ENCODE data around the gene ARMC10.
A peak's percentile ranks its signal among the peaks of the same experiment; 100 is the strongest.
"Not testable (repeated sequence)": the region's sequence is repeated elsewhere in the genome, so short reads cannot be mapped to it uniquely, and the experiment has no call there.

The ARMC10 gene

DNA sequence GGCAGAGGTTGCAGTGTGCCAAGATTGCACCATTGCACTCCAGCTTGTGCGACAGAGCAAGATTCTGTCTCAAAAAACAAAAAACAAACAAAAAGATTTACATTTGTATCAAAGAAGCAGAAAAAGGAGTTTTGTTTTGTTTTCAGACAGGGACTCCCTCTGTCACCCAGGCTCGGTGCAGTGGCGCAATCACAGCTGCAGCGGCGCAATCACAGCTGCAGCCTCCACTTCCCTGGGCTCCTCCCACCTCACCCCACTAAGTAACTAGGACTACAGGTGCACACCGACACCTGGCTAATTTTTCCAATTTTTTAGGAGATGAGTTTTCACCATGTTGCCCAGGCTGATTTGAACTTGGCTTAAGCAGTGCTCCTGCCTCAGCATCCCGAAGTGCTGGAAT, 1.8 kb downstream of the ARMC10 start:
- H3K4me3 ChIP-seq (ENCODE audit: low read depth, low read length), result no peak overlapping the region
- DNase-seq (ENCODE audit: low read depth), result no peak

DNA sequence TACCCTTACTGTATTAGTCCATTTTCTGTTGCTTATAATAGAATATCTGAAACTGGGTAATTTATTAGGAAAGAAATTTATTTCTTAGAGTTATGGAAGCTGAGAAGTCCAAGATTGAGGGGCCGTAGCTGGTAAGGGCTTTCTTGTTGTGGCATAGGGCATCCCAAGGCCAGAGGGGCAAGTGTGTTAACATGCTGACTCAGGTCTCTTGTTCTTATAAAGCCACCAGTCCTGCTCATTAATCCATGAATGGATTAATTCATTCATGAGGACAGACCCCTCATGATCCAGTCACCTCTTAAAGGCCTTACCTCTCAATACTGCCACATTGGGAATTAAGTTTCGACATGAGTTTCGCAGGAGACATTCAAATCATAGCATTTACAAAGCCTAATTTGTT, 2.4 kb downstream of the ARMC10 start:
- H3K4me3 ChIP-seq (ENCODE audit: low read depth, low read length), result no peak overlapping the region
- DNase-seq (ENCODE audit: low read depth), result no peak

DNA sequence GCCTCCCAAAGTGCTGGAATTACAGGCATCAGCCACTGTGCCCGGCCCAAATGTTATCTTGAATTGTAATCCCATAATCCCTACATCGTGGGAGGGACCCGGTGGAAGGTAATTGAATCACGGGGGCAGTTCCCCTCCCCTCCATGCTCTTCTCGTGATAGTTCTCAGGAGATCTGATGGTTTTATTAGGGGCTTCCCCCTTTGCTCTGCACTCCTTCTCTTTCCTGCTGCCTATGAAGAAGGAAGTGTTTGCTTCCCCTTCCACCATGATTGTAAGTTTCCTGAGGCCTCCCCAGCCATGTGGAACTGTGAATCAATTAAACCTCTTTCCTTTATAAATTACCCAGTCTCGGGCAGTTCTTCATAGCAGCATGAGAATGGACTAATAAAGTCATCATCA, 3.3 kb downstream of the ARMC10 start:
- DNase-seq (ENCODE audit: low read depth); H3K4me3 ChIP-seq (ENCODE audit: low read depth, low read length): not testable (repeated sequence)

DNA sequence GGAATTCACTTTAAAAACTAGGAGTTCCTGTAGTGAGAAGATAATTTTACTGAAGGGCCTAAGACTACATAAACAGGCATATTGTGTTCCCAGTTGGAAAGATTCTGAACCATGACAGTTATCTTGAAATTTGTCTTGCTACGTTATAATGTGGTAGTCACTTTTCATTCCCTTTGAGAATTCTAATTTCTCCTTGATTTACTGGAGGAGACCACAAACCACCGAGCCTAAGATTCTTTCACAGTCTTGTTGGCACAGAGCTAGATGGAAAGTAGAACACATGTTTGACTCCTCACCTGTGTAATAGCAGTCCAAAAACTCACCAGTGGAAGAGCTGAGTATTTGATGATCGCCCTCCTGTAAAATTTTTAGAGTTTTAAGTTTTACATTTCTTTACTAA, 4.9 kb downstream of the ARMC10 start:
- H3K4me3 ChIP-seq (ENCODE audit: low read depth, low read length), result no peak overlapping the region
- DNase-seq (ENCODE audit: low read depth), result no peak

DNA sequence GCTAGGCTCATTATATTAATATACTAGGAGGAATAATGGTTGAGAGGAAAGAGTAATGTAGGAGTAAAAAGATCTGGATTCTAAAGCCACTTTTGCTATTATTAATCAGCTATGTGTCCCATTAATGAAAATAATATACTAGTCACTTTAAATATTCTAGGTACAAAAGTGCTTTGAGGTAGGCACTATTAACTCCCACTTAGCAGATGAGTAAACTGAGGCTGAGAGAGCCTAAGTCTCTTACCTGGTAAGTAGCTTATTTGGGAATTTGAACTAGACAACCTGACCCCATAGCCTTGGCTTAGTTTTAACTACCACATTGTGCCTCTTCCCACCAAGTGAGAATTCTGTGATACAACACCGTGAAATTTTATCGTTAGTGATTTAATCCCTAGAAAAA, 6.0 kb downstream of the ARMC10 start:
- no peak overlapping the region for H3K4me3 ChIP-seq (ENCODE audit: low read depth, low read length)

DNA sequence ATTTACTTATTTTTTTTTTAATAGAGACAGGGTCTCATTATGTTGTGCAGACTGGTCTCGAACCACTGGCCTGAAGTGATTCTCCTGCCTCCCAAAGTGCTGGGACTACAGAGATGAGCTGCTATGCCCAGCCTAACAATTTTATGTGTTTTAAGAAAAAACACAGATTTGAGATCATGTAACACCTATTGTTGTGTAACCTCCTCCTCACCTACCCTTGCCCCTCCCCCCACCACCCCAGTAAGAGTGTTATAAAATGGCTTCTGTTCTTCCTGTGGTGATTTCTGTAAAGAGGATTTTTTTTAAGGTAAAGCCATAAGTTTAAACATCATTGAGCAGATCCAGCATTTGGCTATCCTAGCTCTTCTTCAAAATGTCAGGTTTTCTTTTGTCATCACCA, 7.6 kb downstream of the ARMC10 start:
- no peak for DNase-seq (ENCODE audit: low read depth)
- H3K4me3 ChIP-seq (ENCODE audit: low read depth, low read length), result no peak overlapping the region

More for the DNA sequence above, 6.0 kb downstream of the ARMC10 start:
- no peak for DNase-seq (ENCODE audit: low read depth)

DNA sequence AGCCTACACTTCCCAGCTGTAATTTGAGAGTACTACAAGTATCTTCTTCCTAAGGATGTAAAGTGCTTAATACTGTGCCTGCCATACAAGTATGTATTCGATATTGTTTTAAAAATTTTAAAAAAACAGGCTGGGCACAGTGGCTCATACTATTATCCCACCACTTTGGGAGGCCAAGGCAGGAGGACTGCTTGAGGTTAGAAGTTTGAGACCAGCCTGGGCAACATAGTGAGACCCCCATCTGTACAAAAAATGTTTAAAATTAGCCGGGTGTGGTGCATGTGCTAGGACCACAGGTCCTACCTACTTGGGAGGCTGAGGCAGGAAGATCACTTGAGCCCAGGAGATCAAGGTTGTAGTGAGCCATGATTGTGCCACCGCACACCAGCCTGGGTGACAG, 8.3 kb downstream of the ARMC10 start:
- no peak for DNase-seq (ENCODE audit: low read depth)
- no peak overlapping the region for H3K4me3 ChIP-seq (ENCODE audit: low read depth, low read length)

DNA sequence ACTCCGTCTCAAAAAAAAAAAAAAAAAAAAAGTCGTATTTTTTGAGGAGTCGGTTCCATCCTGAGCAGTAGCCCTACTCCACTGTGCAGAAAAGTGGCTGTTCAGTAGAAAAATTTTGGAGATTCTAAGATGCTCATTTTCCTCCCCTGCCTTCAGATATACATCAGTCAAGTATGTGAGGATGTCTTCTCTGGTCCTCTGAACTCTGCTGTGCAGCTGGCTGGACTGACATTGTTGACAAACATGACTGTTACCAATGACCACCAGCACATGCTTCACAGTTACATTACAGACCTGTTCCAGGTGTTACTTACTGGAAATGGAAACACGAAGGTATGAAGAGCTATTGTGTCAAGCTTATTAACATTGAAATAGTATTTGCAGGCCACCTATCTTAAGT, 17.4 kb downstream of the ARMC10 start:
- DNase-seq (ENCODE audit: low read depth); H3K4me3 ChIP-seq (ENCODE audit: low read depth, low read length): not testable (repeated sequence)

DNA sequence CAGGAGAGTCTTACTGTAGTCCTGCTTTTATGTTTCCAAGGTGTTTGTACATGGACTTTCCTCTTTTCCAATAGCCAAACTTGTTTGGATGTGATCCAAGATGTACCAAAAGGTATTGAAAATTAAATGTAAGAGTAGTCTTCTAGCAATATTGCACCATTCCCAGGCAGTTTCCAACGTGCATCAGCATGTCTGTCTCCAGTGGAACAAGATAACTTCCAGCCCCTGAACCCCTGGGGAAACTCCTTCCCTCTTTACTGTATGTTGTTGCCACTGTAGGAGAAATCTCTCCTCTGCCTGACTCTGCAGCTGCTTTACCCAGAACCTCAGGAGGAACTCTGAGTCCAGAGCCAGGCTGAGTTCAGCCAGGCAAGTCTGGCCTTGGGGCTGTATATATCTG, 18.5 kb downstream of the ARMC10 start:
- DNase-seq (ENCODE audit: low read depth), result no peak
- no peak overlapping the region for H3K4me3 ChIP-seq (ENCODE audit: low read depth, low read length)

DNA sequence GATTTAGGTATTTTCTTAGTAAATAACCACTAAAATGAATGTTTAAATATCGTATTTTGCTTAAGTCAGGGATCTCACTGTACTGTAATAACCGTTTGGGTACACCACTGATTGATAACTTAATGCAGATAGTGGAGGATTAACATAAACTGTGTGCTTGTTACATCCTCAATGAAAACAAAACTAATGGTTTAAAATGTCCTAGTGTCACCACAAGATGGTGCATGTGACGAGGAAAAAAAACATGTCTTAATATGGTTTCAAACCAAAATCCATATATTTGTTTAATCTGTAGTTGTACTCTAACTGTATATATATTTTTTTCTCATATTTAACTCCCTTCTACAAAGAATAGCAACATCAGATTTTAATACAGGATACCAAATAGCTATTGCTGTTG, 19.2 kb downstream of the ARMC10 start:
- no peak overlapping the region for H3K4me3 ChIP-seq (ENCODE audit: low read depth, low read length)
- no peak for DNase-seq (ENCODE audit: low read depth)

DNA sequence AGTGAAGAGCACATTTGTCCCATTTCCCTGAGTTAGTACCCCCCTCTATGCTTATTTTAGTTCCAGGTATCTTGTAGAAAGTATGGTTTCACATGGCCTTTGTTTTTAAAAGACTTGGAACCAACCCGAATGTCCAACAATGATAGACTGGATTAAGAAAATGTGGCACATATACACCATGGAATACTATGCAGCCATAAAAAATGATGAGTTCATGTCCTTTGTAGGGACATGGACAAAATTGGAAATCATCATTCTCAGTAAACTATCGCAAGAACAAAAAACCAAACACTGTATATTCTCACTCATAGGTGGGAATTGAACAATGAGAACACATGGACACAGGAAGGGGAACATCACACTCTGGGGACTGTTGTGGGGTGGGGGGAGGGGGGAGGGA, 20.6 kb downstream of the ARMC10 start:
- DNase-seq (ENCODE audit: low read depth); H3K4me3 ChIP-seq (ENCODE audit: low read depth, low read length): not testable (repeated sequence)

DNA sequence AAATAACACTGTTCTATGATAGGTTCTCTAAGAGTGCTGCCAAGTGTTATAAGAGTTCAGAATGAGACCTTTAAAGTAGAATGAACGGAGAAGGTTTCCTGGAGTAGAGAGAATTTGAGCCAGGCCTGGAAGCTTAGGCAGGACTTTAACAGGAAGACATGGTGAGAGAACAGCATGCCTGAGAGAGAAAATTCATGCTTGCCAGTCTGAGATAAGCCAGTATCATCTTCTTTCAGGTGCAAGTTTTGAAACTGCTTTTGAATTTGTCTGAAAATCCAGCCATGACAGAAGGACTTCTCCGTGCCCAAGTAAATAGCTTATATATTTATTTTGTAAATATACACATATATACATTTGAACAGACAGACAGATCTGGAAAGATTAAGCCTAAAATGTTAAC, 22.1 kb downstream of the ARMC10 start:
- no peak overlapping the region for H3K4me3 ChIP-seq (ENCODE audit: low read depth, low read length)
- DNase-seq (ENCODE audit: low read depth), result no peak

DNA sequence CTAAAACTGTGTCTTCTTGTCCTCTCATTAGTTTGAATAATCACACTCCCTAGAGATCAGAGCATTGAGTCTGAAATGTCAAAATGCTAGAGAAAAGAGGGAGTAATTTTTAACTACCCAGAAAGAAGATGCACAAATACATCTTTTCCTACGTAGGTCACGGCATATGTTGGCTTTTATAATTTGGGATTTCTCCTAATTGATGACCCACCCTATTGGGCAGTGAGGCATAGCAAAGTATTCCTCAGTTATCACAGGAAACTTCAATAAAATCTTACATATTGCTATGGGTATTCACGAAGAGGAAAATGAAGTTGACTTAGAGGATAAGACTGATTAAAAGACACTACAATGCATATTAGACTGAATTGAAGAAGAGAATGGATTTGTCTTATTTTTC, 25.4 kb downstream of the ARMC10 start:
- no peak for DNase-seq (ENCODE audit: low read depth)
- H3K4me3 ChIP-seq (ENCODE audit: low read depth, low read length), result no peak overlapping the region

DNA sequence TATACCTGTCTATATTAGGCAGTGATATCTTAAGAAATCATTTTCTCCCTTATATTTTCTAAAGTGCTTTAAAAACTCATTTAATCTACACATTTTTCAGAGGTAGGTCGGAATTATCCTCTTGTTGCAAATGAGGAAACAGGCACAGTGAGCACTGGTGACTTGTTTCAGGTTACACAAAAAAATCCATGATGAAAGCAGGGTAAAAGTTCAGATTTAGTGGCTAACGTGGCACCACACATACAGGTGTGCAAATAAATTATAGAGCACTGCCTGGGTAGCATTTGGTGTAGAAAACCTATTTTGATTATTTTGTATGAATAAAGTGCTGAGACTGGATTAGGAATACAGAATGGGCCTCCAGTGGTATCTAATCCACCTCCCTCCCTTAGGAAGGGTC, 26.6 kb downstream of the ARMC10 start:
- H3K4me3 ChIP-seq (ENCODE audit: low read depth, low read length), result no peak overlapping the region
- no peak for DNase-seq (ENCODE audit: low read depth)

DNA sequence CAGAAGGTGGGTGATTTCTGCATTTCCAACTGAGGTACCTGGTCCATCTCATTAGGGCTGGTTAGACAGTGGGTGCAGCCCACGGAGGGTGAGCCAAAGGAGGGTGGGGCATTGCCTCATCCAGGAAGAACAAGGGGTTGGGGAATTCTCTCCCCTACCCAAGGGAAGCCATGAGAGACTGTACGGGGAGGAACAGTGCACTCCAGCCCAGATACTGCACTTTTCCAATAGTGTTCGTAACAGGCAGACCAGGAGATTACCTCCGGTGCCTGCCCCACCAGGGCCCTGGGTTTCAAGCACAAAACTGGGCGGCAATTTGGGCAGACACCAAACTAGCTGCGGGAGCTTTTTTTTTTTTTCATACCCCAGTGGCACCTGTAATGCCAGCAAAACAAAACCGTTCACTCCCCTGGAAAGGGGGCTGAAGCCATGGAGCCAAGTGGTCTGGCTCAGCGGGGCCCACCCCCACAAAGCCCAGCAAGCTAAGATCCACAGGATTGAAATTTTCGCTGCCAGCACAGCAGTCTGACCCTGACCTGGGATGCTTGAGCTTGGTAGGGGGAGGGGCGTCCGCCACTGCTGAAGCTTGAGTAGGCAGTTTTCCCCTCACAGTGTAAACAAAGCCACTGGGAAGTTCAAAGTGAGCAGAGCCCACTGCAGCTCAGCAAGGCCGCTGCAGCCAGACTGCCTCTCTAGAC, 31.2 kb downstream of the ARMC10 start:
- DNase-seq (ENCODE audit: low read depth), result no peak
- no peak overlapping the region for H3K4me3 ChIP-seq (ENCODE audit: low read depth, low read length)

DNA sequence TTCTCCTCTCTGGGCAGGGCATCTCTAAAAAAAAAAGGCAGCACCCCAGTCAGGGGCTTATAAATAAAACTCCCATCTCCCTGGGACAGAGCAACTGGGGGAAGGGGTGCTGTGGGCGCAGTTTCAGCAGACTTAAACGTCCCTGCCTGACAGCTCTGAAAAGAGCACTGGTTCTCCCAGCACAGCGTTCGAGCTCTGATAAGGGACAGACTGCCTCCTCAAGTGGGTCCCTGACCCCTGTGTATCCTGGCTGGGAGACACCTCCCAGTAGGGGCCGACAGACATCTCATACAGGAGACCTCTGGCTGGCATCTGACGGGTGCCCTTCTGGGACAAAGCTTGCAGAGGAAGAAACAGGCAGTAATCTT, 31.7 kb downstream of the ARMC10 start:
- not testable (repeated sequence) for DNase-seq (ENCODE audit: low read depth); H3K4me3 ChIP-seq (ENCODE audit: low read depth, low read length)

DNA sequence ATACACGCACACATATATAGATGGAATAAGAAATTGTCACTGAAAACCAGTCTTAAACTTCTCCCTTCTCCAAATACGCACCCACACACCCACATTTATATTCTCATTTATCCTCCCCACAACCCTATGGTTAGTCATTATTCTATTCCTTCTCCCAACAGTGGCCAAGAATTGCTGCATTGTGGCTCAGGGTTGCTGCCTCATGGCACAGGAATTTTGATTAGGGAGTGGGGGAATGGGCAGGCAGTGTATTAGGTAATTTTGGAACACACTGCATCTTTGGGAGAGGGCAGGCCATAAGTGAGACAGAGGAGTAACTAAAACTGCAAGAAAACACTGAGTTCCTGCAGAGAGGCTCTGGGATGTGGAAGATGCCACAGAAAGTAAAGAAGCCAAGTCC, 38.2 kb downstream of the ARMC10 start:
- no peak overlapping the region for H3K4me3 ChIP-seq (ENCODE audit: low read depth, low read length)
- peak; percentile 90 for DNase-seq (ENCODE audit: low read depth)

DNA sequence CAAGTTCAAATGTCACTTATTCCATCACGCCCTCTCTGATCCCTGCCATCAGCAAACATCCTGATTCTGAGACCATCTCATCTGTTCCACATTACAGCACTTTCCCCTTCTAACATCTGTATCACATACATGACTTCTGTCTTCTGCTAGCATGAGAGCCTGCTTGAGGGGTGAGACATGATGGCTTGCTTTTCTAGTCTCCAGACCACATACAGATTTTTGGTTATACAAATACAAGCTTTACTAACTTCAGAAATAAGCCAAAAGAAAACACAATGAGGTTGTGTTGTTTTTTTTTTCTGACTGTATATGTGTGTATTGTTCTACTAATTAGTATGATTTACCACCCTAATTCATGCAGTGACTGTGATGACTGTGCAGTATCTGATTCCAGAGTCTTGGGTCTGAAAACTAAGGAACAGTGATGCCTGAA, 39.7 kb downstream of the ARMC10 start:
- no peak overlapping the region for H3K4me3 ChIP-seq (ENCODE audit: low read depth, low read length)
- DNase-seq (ENCODE audit: low read depth), result no peak

DNA sequence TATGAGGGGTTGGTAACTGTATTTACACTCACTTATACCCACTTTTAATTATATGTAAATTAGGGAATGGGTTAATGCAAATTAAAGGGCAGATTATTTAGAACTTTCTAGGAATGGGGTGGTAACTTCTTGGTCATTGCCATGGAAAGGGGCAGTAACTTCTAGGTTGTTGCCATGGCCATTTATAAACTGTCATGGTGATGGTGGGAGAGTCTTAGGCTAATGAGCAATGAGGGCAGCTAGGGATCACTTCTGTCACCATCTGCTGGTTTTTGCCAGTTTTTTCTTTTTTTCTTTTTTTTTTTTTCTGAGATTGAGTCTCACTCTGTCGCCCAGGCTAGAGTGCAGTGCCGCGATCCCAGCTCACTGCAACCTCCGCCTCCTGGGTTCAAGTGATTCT, 40.8 kb downstream of the ARMC10 start:
- DNase-seq (ENCODE audit: low read depth), result no peak
- H3K4me3 ChIP-seq (ENCODE audit: low read depth, low read length), result no peak overlapping the region

DNA sequence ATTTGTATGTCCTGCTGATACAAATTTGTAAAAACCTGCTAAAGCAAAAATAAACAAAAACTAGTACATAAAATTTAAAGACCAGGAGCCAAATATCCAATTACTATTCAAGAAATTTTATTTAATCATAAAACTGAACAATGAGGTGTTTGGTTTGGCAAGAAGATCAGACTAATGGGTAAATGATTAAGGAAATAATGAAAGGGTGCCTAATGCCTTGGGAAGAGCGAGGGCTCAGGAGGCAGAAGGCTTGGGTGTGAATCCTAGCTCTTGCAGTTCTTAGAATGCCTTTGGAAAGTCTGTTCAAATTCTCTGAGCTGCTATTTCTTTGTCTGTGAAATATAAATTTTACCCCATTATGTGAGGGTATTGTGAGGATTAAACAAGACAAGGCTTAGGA, 41.6 kb downstream of the ARMC10 start:
- DNase-seq (ENCODE audit: low read depth), result no peak
- no peak overlapping the region for H3K4me3 ChIP-seq (ENCODE audit: low read depth, low read length)

DNA sequence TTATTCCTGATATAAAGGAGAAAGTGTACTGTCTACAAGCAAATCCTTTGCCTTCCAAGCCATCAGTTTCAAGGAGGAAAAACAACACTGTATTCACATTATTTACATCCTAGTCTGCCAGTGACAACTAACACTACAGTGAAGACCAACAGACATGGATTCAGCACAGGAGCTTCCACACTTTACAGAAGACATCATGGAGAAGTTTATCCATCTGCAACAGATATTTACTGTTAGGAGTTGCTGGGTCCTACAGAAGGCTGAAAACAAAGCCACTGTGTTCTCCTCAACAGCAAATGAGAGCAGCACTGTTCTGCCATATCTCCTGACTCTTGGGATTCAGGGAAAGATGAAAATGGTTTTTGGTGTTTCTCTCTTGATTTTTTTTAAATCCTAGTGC, 42.1 kb downstream of the ARMC10 start:
- no peak overlapping the region for H3K4me3 ChIP-seq (ENCODE audit: low read depth, low read length)
- no peak for DNase-seq (ENCODE audit: low read depth)

DNA sequence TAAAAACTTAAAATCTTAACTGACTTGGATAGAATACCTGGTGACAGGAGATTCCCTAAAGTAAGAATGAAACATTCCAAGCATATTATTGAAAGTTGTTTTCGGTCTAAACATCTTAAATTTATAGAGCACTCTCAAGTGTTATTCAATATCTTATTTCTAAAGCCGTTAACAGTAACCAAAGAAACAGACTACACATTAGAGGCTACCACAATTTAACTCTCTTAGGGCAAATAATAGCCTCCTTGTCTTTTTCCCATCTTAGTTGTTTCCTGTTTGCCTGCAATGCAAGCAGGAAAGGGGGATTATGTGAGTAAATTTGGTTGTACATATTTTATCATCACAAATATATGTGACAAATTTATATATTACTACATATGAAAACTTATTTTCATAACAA, 42.5 kb downstream of the ARMC10 start:
- DNase-seq (ENCODE audit: low read depth), result no peak
- no peak overlapping the region for H3K4me3 ChIP-seq (ENCODE audit: low read depth, low read length)

All from skeletal muscle cell (primary cell).